K562 (cell line): ENCODE results near the gene USP15. TPM values are rescaled to one million over a fixed set of nuclear protein-coding genes. Genes with fewer than 3 reads are reported as not detected.

ENCODE experiments used
- ARID1B ChIP-seq: fragments of 450-650 bp; IDR thresholded peaks from 2 replicates; pipeline ENCODE4 v1.6.1; 2016; ENCODE audit warnings: antibody characterized with exemption, mild to moderate bottlenecking, inconsistent platforms
- BRD4 ChIP-seq: fragments of 200-600 bp; sonication (generic); IDR thresholded peaks from 2 replicates; pipeline ENCODE4 v1.6.1; 2017; ENCODE audit warnings: inconsistent platforms
- CREBBP ChIP-seq: IDR thresholded peaks from one replicate; pipeline ENCODE4 v1.6.1; 2012; ENCODE audit warnings: low read depth, mild to moderate bottlenecking, control low read depth, inconsistent platforms, low read length
- DPF2 ChIP-seq: fragments of 450-650 bp; IDR thresholded peaks from 2 replicates; pipeline ENCODE4 v1.6.1; 2016
- FOXA1 ChIP-seq: fragments of 450-650 bp; IDR thresholded peaks from 2 replicates; pipeline ENCODE4 v1.6.1; 2016; ENCODE audit warnings: mild to moderate bottlenecking, borderline replicate concordance
- JUNB ChIP-seq: fragments of 450-650 bp; formaldehyde crosslinking; conservative IDR thresholded peaks from 2 replicates; pipeline ENCODE4 v1.4.0; 2020; ENCODE audit warnings: mild to moderate bottlenecking
- MTA2 ChIP-seq: fragments of 450-650 bp; IDR thresholded peaks from 2 replicates; pipeline ENCODE4 v1.6.1; 2016; ENCODE audit warnings: low read depth
- POU5F1 ChIP-seq: fragments of 150-350 bp; IDR thresholded peaks from 2 replicates; pipeline ENCODE4 v1.6.1; 2014; ENCODE audit warnings: borderline replicate concordance, low read length, low read depth, mild to moderate bottlenecking; ENCODE audit not compliant: partially characterized antibody
- RFX7 ChIP-seq: fragments of 250-450 bp; sonication (Bioruptor Pico); IDR thresholded peaks from 2 replicates; pipeline ENCODE4 v1.5.1; 2021; ENCODE audit warnings: mild to moderate bottlenecking
- SIN3A ChIP-seq, 2 experiments: fragments of 150-350 bp in 1 of 2; IDR thresholded peaks; 2 replicates each; pipeline ENCODE4 v1.6.1; 2011 to 2016; ENCODE audit warnings: borderline replicate concordance in 2 of 2, low read depth in 2 of 2, low read length in 2 of 2, mild to moderate bottlenecking in 2 of 2, moderate library complexity in 2 of 2; ENCODE audit not compliant: control insufficient read depth in 1 of 2
- SRSF3 ChIP-seq: fragments of 200-400 bp; formaldehyde crosslinking; IDR thresholded peaks from 2 replicates; pipeline ENCODE4 v1.6.1; 2016; ENCODE audit warnings: mild to moderate bottlenecking, low read length, moderate library complexity; ENCODE audit not compliant: insufficient read depth
- XRCC3 ChIP-seq: fragments of 450-650 bp; IDR thresholded peaks from 2 replicates; pipeline ENCODE4 v1.6.1; 2017; ENCODE audit warnings: mild to moderate bottlenecking, moderate library complexity
- ZBTB1 ChIP-seq: sonication (generic); formaldehyde crosslinking; IDR thresholded peaks from 2 replicates; pipeline ENCODE4 v1.8.1; 2023; ENCODE audit warnings: missing genetic modification reagents, low read depth, mild to moderate bottlenecking, borderline replicate concordance
- ZNF696 ChIP-seq: fragments of 250-450 bp; sonication (Bioruptor Pico); conservative IDR thresholded peaks from 2 replicates; pipeline ENCODE4 v1.4.0; 2020; ENCODE audit warnings: mild to moderate bottlenecking, moderate library complexity
- polyA plus RNA-seq, 8 experiments: library from polyadenylated mRNA; depleted of rRNA in 4 of 8; stranded (reverse) in 5 of 8; unstranded in 3 of 8; fragments of >200 nt; fragmentation: Nextera tagmentation in 2 of 8; fragmentation: Illumina TruSeq in 1 of 8; extraction: Ambion mirVana in 2 of 8; extraction: Trizol in 1 of 8; gene quantifications; 2 replicates each; pipeline versions ENCODE4 v1.2.1 to v1.2.3, GENCODE V29; 2011 to 2014; ENCODE audit warnings: inconsistent platforms in 1 of 8, missing spikeins in 1 of 8
- total RNA-seq, 7 experiments: library from RNA; depleted of rRNA in 6 of 7; stranded (reverse); fragments of >200 nt in 6 of 7; fragmentation: Illumina TruSeq in 2 of 7; extraction: Trizol in 2 of 7; gene quantifications; 2 replicates each; pipeline versions ENCODE4 v1.2.1 to v1.2.3, GENCODE V29; 2011 to 2021; ENCODE audit warnings: low replicate concordance in 1 of 7
- TF ChIP-seq, protein P1 (sequence below), 2 experiments: fragments of 450-650 bp; formaldehyde crosslinking in 1 of 2; IDR thresholded peaks; 2 replicates each; pipeline versions ENCODE4 v1.4.0 to v1.6.1; 2014 to 2020; ENCODE audit warnings: mild to moderate bottlenecking in 2 of 2, borderline replicate concordance in 1 of 2, low read depth in 1 of 2
- TF ChIP-seq, protein P2 (sequence below): fragments of 250-450 bp; sonication (Bioruptor Pico); IDR thresholded peaks from 2 replicates; pipeline ENCODE4 v1.5.0; 2021; ENCODE audit warnings: mild to moderate bottlenecking, moderate library complexity

Gene USP15
- total and polyA plus RNA-seq, 9 of the 15 experiments (the other 6 are each of a cell fraction or from before 2014, with no cell fraction given): 140 to 272 (median 182) TPM

DNA sequence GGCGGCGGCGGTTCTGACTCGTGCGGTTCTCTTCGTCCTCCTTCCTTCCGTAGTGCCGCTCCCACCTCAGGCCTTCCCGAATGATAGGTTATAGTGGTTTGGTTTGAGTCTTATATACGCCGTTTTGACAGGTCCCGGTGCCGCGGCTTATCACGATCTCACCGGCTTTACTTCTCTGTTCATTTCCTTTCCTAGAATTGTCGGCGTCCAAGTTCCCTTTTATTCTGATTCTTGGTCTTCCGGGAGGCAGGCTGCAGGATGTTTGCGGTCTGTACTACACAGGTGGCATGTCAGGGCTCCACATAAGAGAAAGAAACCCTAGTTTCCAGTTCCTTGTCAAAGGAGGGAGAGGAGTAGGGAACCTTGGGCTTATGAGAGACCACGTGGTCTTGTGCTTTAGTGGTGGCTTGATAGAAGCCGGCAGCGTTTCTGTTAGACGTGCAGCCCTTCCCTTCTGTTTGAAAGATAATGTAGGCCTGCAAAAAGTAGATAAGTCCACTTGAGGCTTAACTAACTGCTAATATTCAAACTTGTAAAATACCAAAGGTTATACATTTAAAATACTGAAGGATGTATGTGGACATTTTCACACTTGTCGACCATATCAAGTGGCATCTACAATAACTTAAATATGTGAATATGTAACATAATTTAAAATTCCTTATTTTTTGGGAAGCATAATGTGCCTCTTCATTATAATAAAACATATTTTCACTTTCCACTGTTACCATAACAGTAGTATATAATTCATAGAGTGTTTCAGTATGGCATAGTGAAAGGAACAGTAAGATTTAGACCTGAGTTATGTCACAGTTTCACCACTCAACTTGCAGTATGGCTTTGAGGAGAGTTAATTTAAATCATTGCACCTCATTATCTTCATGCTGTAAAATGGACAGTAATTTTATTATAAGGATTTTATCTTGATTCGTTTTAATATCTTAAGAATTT lies 804 bp downstream of the USP15 start (continued):
- TF ChIP-seq XRCC3: no peak
- TF ChIP-seq ZNF696 (CRISPR knock-in tag): no peak
- TF ChIP-seq CREBBP: no peak
- TF ChIP-seq, protein P1, sequence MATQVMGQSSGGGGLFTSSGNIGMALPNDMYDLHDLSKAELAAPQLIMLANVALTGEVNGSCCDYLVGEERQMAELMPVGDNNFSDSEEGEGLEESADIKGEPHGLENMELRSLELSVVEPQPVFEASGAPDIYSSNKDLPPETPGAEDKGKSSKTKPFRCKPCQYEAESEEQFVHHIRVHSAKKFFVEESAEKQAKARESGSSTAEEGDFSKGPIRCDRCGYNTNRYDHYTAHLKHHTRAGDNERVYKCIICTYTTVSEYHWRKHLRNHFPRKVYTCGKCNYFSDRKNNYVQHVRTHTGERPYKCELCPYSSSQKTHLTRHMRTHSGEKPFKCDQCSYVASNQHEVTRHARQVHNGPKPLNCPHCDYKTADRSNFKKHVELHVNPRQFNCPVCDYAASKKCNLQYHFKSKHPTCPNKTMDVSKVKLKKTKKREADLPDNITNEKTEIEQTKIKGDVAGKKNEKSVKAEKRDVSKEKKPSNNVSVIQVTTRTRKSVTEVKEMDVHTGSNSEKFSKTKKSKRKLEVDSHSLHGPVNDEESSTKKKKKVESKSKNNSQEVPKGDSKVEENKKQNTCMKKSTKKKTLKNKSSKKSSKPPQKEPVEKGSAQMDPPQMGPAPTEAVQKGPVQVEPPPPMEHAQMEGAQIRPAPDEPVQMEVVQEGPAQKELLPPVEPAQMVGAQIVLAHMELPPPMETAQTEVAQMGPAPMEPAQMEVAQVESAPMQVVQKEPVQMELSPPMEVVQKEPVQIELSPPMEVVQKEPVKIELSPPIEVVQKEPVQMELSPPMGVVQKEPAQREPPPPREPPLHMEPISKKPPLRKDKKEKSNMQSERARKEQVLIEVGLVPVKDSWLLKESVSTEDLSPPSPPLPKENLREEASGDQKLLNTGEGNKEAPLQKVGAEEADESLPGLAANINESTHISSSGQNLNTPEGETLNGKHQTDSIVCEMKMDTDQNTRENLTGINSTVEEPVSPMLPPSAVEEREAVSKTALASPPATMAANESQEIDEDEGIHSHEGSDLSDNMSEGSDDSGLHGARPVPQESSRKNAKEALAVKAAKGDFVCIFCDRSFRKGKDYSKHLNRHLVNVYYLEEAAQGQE (IDR thresholded peaks at IDR 0.05; ENCODE audit: borderline replicate concordance): peak; percentile 47; the same call in 1 of the 2 replicates
- TF ChIP-seq, protein P1 (CRISPR knock-in tag; IDR thresholded peaks at IDR 0.05; ENCODE audit: low read depth): no peak
- TF ChIP-seq ZBTB1 (CRISPR knock-in tag): no peak
- TF ChIP-seq DPF2: peak; percentile 87
- no peak for TF ChIP-seq SRSF3
- no peak for TF ChIP-seq RFX7 (CRISPR knock-in tag)
- TF ChIP-seq JUNB (CRISPR knock-in tag): no peak
- TF ChIP-seq FOXA1: no peak
- TF ChIP-seq SIN3A (IDR thresholded peaks at IDR 0.05; ENCODE audit: borderline replicate concordance in 2 of 2, control insufficient read depth in 1 of 2, low read depth in 2 of 2, low read length in 2 of 2): peak in 1 of 2 experiments; percentile 87; a peak in 3 of 4 replicates
- no peak; the same call in 1 of the 2 replicates for TF ChIP-seq BRD4
- TF ChIP-seq POU5F1: no peak
- TF ChIP-seq, protein P2, sequence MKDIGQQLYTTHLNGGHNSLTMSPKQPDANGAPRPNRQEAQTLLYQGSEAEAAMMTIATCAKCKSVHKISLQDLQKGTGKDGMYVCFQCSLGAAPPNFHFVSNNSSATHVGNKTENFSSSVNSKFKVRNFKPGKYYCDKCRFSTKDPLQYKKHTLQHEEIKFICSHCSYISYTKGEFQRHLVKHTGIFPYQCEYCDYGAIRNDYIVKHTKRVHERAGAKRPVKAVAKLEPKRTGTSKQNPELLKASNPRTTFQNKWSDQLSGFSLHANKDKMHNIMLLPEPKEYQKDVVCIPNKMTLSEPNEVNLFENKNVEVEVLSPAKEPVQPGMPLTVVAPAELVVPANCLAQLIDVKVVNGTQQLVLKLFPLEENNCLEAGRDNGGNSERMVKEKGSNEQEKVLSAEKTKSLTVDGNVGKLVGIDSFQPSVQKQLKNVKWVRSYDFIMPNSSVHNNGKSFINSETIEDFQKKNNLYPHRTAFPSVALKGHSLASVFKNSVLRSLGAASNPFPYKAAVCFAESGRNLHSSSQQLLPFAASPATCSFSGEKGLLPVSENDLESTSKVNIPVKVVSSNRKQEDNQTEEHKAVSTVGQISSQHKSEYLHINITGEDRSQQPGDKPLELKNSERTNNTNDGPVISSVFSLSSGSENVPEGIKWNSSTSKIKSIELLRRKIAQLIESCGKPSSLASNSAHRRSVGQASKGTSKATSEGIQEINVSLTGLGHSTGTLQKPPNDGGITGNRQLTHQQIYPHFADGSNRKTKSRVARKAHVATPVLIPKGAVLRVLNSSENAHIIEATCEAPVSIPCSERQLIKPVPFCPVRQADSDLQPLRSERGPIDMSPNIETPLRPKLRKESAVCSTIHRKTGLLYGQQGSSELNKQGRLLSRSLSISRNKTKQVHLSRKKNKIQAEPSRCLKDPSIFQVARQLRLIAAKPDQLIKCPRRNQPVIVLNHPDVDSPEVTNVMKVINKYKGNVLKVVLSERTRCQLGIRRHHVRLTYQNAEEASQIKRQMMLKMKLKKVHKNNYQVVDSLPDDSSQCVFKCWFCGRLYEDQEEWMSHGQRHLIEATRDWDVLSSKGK (CRISPR knock-in tag): no peak
- peak; percentile 92 for TF ChIP-seq ARID1B
- TF ChIP-seq MTA2: peak; percentile 77
